H1 (cell line): ENCODE measurements around the gene FOXN1.

Source experiments
- JUND ChIP-seq: IDR thresholded peaks from 2 replicates; pipeline ENCODE4 v1.6.1; 2011; ENCODE audit warnings: mild to moderate bottlenecking, improper control_type of control experiment, low read length
- MAFK ChIP-seq: IDR thresholded peaks from 2 replicates; pipeline ENCODE4 v1.6.1; 2012; ENCODE audit warnings: low read depth, mild to moderate bottlenecking, improper control_type of control experiment, low read length
- POLR2A ChIP-seq, 2 experiments: IDR thresholded peaks; 1 replicate in 1 of 2; 2 replicates in 1 of 2; pipeline ENCODE4 v1.6.1; 2011; ENCODE audit warnings: low read depth in 2 of 2, low read length in 2 of 2, mild to moderate bottlenecking in 2 of 2; ENCODE audit errors: control extremely low read depth in 1 of 2

DNA sequence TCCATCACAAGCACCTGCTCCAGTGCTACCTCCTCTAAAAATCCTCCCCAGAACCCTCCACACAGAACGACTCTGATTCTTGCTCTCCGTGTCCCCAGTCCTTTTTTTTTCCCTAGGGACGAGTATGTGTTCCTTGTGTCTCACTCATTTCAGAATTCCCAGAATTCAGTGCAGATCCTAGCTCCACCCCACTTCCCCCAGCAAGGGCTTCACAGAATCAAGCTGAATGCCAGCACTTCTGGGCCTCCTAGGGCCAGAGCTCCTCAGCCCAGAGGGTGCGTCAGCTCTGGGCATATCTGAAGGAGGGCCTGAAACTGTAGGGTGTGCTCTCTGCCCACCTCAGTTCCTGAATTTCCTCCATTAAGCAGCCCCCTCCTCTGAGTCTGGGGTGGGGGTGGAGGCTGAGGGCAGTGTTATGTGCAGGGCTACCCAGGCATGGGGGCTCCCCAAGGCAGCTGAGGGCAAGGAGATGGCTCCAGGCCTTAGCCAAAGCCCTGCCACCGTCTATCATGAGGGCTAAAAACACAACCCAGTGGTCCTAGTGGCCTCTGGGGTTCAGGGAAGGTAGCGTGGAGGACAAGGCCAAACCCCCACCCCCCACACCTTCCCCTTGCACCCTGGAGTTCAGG is 39.8 kb downstream of the FOXN1 start:
- TF ChIP-seq POLR2A (IDR thresholded peaks at IDR 0.05; ENCODE audit: control extremely low read depth in 1 of 2, low read depth in 2 of 2, low read length in 2 of 2): no peak
- no peak for TF ChIP-seq MAFK
- TF ChIP-seq JUND: no peak
